ENCODE data around the gene KRT37.
"Not testable (repeated sequence)": the region's sequence is repeated elsewhere in the genome, so short reads cannot be mapped to it uniquely, and the experiment has no call there.

The KRT37 gene

GRCh38 chr17:41428591-41429291 is 4.4 kb upstream of the KRT37 start:
- no peak overlapping the region for H3K4me3 ChIP-seq (ENCODE audit: low read length)
- DNase-seq (ENCODE audit: low read depth), result peak; percentile 18
- TF ChIP-seq, protein P1, sequence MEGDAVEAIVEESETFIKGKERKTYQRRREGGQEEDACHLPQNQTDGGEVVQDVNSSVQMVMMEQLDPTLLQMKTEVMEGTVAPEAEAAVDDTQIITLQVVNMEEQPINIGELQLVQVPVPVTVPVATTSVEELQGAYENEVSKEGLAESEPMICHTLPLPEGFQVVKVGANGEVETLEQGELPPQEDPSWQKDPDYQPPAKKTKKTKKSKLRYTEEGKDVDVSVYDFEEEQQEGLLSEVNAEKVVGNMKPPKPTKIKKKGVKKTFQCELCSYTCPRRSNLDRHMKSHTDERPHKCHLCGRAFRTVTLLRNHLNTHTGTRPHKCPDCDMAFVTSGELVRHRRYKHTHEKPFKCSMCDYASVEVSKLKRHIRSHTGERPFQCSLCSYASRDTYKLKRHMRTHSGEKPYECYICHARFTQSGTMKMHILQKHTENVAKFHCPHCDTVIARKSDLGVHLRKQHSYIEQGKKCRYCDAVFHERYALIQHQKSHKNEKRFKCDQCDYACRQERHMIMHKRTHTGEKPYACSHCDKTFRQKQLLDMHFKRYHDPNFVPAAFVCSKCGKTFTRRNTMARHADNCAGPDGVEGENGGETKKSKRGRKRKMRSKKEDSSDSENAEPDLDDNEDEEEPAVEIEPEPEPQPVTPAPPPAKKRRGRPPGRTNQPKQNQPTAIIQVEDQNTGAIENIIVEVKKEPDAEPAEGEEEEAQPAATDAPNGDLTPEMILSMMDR (conservative IDR thresholded peaks at IDR 0.05; ENCODE audit: low read depth, low read length), result no peak

- not testable (repeated sequence) for DNase-seq (ENCODE audit: low read depth); H3K4me3 ChIP-seq (ENCODE audit: low read length)
Measured at GRCh38 chr17:41422586-41422985, 1.8 kb downstream of the KRT37 start.

DNA sequence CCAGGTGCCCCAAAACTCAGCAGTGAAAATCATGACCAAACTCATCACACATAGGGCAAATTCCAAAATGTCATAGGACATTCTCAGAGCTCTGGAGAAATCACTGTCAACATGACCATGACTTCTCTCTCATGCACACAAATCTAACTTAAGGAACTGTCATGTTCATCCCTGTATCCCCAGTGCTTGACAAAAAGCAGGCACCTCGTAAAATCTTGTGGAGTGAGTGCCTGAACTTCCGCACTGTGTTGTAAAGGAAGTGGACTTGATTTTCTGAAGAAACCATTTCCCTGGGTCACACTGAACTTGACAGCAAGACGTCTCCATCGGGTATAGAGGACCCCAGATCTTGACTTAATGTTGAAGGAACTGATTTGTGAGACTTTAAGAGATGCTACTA is 2.8 kb downstream of the KRT37 start:
- DNase-seq (ENCODE audit: low read depth), result no peak
- TF ChIP-seq, protein P1 (conservative IDR thresholded peaks at IDR 0.05; ENCODE audit: low read depth, low read length), result no peak

DNA sequence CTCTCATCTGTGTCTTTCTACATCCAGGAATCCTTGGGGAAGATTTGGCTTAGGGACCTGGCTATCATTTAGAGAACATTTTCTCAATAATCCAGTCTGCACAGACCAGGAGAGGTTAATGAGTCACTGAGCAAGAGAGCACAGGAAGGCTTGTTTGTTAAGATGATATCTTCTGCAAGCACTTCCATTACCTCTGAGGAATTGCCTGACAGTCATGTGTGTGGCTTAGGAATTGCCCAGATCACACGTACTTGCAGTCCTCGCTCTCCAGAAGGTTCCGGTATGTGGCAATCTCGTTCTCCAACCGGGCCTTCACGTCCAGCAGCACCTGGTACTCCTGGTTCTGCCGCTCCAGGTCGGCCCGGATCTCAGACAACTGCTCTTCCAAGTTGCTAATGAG is 3.3 kb downstream of the KRT37 start:
- peak; percentile 55 for DNase-seq (ENCODE audit: low read depth)
- no peak overlapping the region for H3K4me3 ChIP-seq (ENCODE audit: low read length)
- TF ChIP-seq, protein P1 (conservative IDR thresholded peaks at IDR 0.05; ENCODE audit: low read depth, low read length), result no peak

More for the DNA sequence above, 2.8 kb downstream of the KRT37 start:
- no peak overlapping the region for H3K4me3 ChIP-seq (ENCODE audit: low read length)

- no peak overlapping the region for H3K4me3 ChIP-seq (ENCODE audit: low read length)
- DNase-seq (ENCODE audit: low read depth), result no peak
- TF ChIP-seq, protein P1 (conservative IDR thresholded peaks at IDR 0.05; ENCODE audit: low read depth, low read length), result no peak
Measured at GRCh38 chr17:41420134-41420533, 4.3 kb downstream of the KRT37 start.

DNA sequence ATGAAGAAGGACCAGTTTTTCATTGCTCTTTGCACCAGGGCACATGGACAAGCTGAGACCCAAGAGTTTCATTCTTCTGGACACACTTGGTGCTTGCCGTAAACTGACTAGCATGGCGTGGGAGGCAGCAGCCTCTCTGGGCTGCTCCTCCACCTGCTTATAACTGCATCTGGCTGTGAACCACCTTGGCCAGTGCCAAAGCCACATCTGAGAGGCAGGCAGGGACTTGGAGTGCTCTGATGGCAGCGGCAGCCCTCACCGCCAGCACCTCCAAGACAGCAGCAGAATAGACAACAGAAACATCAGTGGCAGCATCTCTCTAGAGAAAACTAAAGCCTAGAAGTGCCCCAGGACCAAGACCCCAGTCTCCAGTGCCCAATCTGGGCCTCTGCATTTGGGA is 4.7 kb downstream of the KRT37 start:
- no peak for DNase-seq (ENCODE audit: low read depth)
- no peak overlapping the region for H3K4me3 ChIP-seq (ENCODE audit: low read length)
- TF ChIP-seq, protein P1 (conservative IDR thresholded peaks at IDR 0.05; ENCODE audit: low read depth, low read length), result no peak

GRCh38 chr17:41418116-41418860 is 6.1 kb downstream of the KRT37 start:
- TF ChIP-seq, protein P1 (conservative IDR thresholded peaks at IDR 0.05; ENCODE audit: low read depth, low read length), result no peak
- DNase-seq (ENCODE audit: low read depth), result no peak
- no peak overlapping the region for H3K4me3 ChIP-seq (ENCODE audit: low read length)
